ENCODE results near the gene TEKT5. TPM values are rescaled to one million over a fixed set of nuclear protein-coding genes. Genes with fewer than 3 reads are reported as not detected.
A peak's percentile ranks its signal among the peaks of the same experiment; 100 is the strongest.

TEKT5 gene
- total RNA-seq, 2 donors from 2014 or later, result not detected

DNA sequence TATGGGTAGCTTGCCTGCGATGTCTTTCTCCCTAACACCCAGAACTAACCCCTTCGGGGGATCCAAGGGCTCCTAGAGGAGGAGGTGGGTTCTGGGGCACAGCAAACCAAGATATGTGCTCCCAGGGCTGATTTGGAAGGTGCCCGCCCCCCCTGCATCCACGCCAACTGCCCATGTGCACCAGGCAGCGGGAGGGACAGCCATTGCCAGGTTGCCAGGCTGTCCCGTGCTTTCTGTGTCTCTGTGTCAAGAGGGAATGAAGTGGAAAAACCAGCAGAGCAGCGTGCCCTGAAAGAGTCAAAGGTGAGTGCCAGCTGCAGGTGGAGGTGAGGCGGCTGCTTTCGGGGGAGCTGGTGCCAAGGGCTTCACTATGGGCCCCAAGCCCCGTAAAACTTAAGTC, 6.4 kb downstream of the TEKT5 start:
- TF ChIP-seq POLR2A (IDR thresholded peaks at IDR 0.05) (no peak), CTCF (IDR thresholded peaks at IDR 0.05) (no peak)

GRCh38 chr16:10685709-10686108, 9.0 kb downstream of the TEKT5 start:
- no peak for ATAC-seq
- peaks cover 10% of the 10 kb centered on the region for H3K4me1 ChIP-seq
- TF ChIP-seq POLR2A (IDR thresholded peaks at IDR 0.05) (no peak), CTCF (IDR thresholded peaks at IDR 0.05) (no peak)
- intact Hi-C loops (cut with DNase I), result no loop called here
- H3K9me3 ChIP-seq, result no peaks in the 10 kb centered on the region
- WGBS, 2 donors, result 70 to 88% methylated on average over 7 of the region's 7 CpGs
- no peak overlapping the region for H3K27ac ChIP-seq
- H3K27me3 ChIP-seq, result no peaks in the 10 kb centered on the region
- DNase-seq, result no peak
- H3K4me3 ChIP-seq, result no peak overlapping the region
- H3K36me3 ChIP-seq (replicated peaks in 1 of 2; ENCODE audit: insufficient read depth in 1 of 2, low read depth in 2 of 2), result no peaks in the 10 kb centered on the region

More for the DNA sequence above, 6.4 kb downstream of the TEKT5 start:
- ATAC-seq, result peak; percentile 71
- no peak overlapping the region for H3K27ac ChIP-seq
- WGBS, 2 donors, result 30 to 69% methylated on average over 3 to 10 of the region's 10 CpGs
- no peak overlapping the region for H3K4me3 ChIP-seq
- no peaks in the 10 kb centered on the region for H3K27me3 ChIP-seq
- intact Hi-C loops (cut with DNase I), result no loop called here
- no peaks in the 10 kb centered on the region for H3K36me3 ChIP-seq (replicated peaks in 1 of 2; ENCODE audit: insufficient read depth in 1 of 2, low read depth in 2 of 2)
- DNase-seq, result peak; percentile 31 to 67 (median 56)
- peaks cover 10% of the 10 kb centered on the region for H3K4me1 ChIP-seq
- H3K9me3 ChIP-seq, result no peaks in the 10 kb centered on the region

- 73 to 74% methylated on average over 12 to 14 of the region's 14 CpGs for WGBS, 2 donors
- no peaks in the 10 kb centered on the region for H3K9me3 ChIP-seq
- H3K27me3 ChIP-seq, result no peaks in the 10 kb centered on the region
- H3K27ac ChIP-seq, result no peak overlapping the region
- DNase-seq (no peak), ATAC-seq (no peak)
- no peak overlapping the region for H3K4me3 ChIP-seq
- no peaks in the 10 kb centered on the region for H3K36me3 ChIP-seq (replicated peaks in 1 of 2; ENCODE audit: insufficient read depth in 1 of 2, low read depth in 2 of 2)
- H3K4me1 ChIP-seq, result peaks cover 10% of the 10 kb centered on the region
- TF ChIP-seq POLR2A (IDR thresholded peaks at IDR 0.05), result no peak
- TF ChIP-seq CTCF (IDR thresholded peaks at IDR 0.05), result no peak
- intact Hi-C loops (cut with DNase I), result no loop called here
These were observed 10.1 kb downstream of the TEKT5 start for GRCh38 chr16:10684511-10685151.

- intact Hi-C loops (cut with DNase I), result no loop called here
- Histone ChIP-seq H3K27ac (no peak overlapping the region), H3K36me3 (replicated peaks in 1 of 2; ENCODE audit: insufficient read depth in 1 of 2, low read depth in 2 of 2) (no peaks in the 10 kb centered on the region), H3K4me3 (no peak overlapping the region), H3K4me1 (peaks cover 2% of the 10 kb centered on the region), H3K27me3 (no peaks in the 10 kb centered on the region), H3K9me3 (no peaks in the 10 kb centered on the region)
- 52 to 67% methylated on average over 8 of the region's 8 CpGs for WGBS, 2 donors
- ATAC-seq (no peak), DNase-seq (no peak)
- TF ChIP-seq CTCF (IDR thresholded peaks at IDR 0.05), result no peak
- no peak for TF ChIP-seq POLR2A (IDR thresholded peaks at IDR 0.05)
These were observed 11.6 kb downstream of the TEKT5 start for GRCh38 chr16:10683170-10683569.

- no peak for TF ChIP-seq POLR2A (IDR thresholded peaks at IDR 0.05)
- TF ChIP-seq CTCF (IDR thresholded peaks at IDR 0.05), result no peak
- no peak for DNase-seq
- Histone ChIP-seq H3K36me3 (replicated peaks in 1 of 2; ENCODE audit: insufficient read depth in 1 of 2, low read depth in 2 of 2) (no peaks in the 10 kb centered on the region), H3K4me3 (no peak overlapping the region), H3K4me1 (no peaks in the 10 kb centered on the region), H3K27me3 (no peaks in the 10 kb centered on the region), H3K27ac (no peak overlapping the region), H3K9me3 (no peaks in the 10 kb centered on the region)
- intact Hi-C loops (cut with DNase I), result no loop called here
- WGBS, 2 donors, result 80 to 96% methylated on average over 7 of the region's 7 CpGs
- ATAC-seq, result no peak
These were observed 12.1 kb downstream of the TEKT5 start for GRCh38 chr16:10682604-10683003.

Data from body of pancreas (tissue), 4 donors.